ENCODE measurements around the gene KCNN3. TPM values are rescaled to one million over a fixed set of nuclear protein-coding genes. Genes with fewer than 3 reads are reported as not detected.

Gene KCNN3
- total and polyA plus RNA-seq, 2 of the 13 experiments (the other 11 are each of a cell fraction or from before 2014, with no cell fraction given) = not detected

DNA sequence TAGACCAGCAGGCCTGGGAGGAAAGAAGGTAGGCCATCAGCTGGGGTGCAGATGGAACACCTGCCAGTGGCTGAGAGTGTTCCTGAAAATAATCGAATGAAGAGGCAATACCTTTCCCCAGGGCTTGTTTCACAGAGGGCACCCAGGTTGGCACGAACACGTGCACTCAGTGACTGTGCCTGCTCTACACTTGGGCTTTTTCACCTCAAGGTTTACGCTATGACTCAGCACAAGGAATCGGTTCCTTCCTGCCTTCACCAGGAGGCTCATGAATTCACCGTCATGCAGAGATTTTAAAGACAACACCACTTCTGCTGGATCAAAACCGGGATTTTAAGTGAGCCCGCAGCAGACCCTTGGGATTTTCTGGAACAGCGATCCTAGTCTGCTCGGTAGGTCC is 143.6 kb downstream of the KCNN3 start:
- Histone ChIP-seq H3K27ac (ENCODE audit: extremely low read length, insufficient read depth, low read length) (no peak overlapping the region), H3K79me2 (ENCODE audit: insufficient read depth, low read length) (no peaks in the 10 kb centered on the region), H3K4me2 (ENCODE audit: low read depth, low read length) (no peak overlapping the region), H4K20me1 (ENCODE audit: insufficient read depth, low read length) (no peaks in the 10 kb centered on the region), H3K36me3 (replicated peaks in 1 of 2; ENCODE audit: control insufficient read depth in 1 of 2, insufficient read depth in 2 of 2, low read length in 2 of 2) (no peaks in the 10 kb centered on the region), H3K4me3 (replicated peaks in 1 of 3; ENCODE audit: insufficient read depth in 1 of 3, low read depth in 2 of 3, low read length in 3 of 3) (no peak overlapping the region), H3K27me3 (ENCODE audit: control insufficient read depth in 1 of 2, insufficient read depth in 2 of 2, low read length in 2 of 2) (peaks cover 2 to 15% of the 10 kb centered on the region in 2 experiments; a peak in 2 of 5 replicates), H3K9me3 (ENCODE audit: low read length) (no peaks in the 10 kb centered on the region), H3K9ac (ENCODE audit: insufficient read depth, low read depth, low read length) (no peak overlapping the region), H3K4me1 (ENCODE audit: insufficient read depth, low read length) (no peaks in the 10 kb centered on the region), H2AFZ (ENCODE audit: low read length) (no peak overlapping the region)
- 7% methylated on average over 5 of the region's 10 CpGs for WGBS (ENCODE audit: low lambda C conversion rate)
- ATAC-seq (no peak), FAIRE-seq (no peak), DNase-seq (ENCODE audit: low spot score) (no peak)
- BruUV-seq (replicated peaks) = no TSS peak
- in situ Hi-C loops (cut with HindIII; ENCODE audit: extremely low pct_ligation_motif_present, low pct_unique_long_range_greater_than_20kb) (no loop called here), intact Hi-C loops (cut with micrococcal nuclease; ENCODE audit: unreplicated experiment) (no loop called here)
- CTCF ChIA-PET (ENCODE audit: low intra/inter-chr PET ratio, low total read pairs) = no interaction called here
- POLR2A ChIA-PET = no interaction called here
- TF ChIP-seq ZFP37 (CRISPR knock-in tag; IDR thresholded peaks at IDR 0.05; ENCODE audit: borderline replicate concordance) (no peak), SIN3B (IDR thresholded peaks at IDR 0.05; ENCODE audit: low read length) (no peak), ZMAT3 (CRISPR knock-in tag; conservative IDR thresholded peaks at IDR 0.05) (no peak), TRIM24 (CRISPR knock-in tag; IDR thresholded peaks at IDR 0.05) (no peak), RBFOX2 (IDR thresholded peaks at IDR 0.05; ENCODE audit: low read depth, low read length) (no peak), ZNF224 (CRISPR knock-in tag; IDR thresholded peaks at IDR 0.05) (no peak), ZKSCAN8 (CRISPR knock-in tag; IDR thresholded peaks at IDR 0.05; ENCODE audit: borderline replicate concordance) (no peak)

- WGBS (ENCODE audit: low lambda C conversion rate) = 52% methylated on average over 9 of the region's 10 CpGs
- H2AFZ ChIP-seq (ENCODE audit: low read length) = no peak overlapping the region
- H3K4me1 ChIP-seq (ENCODE audit: insufficient read depth, low read length) = no peaks in the 10 kb centered on the region
- H3K4me3 ChIP-seq (replicated peaks in 1 of 3; ENCODE audit: insufficient read depth in 1 of 3, low read depth in 2 of 3, low read length in 3 of 3) = no peak overlapping the region
- POLR2A ChIA-PET = no interaction called here
- CTCF ChIA-PET (ENCODE audit: low intra/inter-chr PET ratio, low total read pairs) = no interaction called here
- no peak for FAIRE-seq
- H3K27ac ChIP-seq (ENCODE audit: extremely low read length, insufficient read depth, low read length) = no peak overlapping the region
- no peaks in the 10 kb centered on the region for H3K9me3 ChIP-seq (ENCODE audit: low read length)
- no peak for ATAC-seq
- intact Hi-C loops (cut with micrococcal nuclease; ENCODE audit: unreplicated experiment) (no loop called here), in situ Hi-C loops (cut with HindIII; ENCODE audit: extremely low pct_ligation_motif_present, low pct_unique_long_range_greater_than_20kb) (no loop called here)
- no peaks in the 10 kb centered on the region for H4K20me1 ChIP-seq (ENCODE audit: insufficient read depth, low read length)
- no peak overlapping the region for H3K4me2 ChIP-seq (ENCODE audit: low read depth, low read length)
- H3K9ac ChIP-seq (ENCODE audit: insufficient read depth, low read depth, low read length) = no peak overlapping the region
- no peak for TF ChIP-seq KMT2B (CRISPR knock-in tag; IDR thresholded peaks at IDR 0.05)
- TF ChIP-seq SIN3A (IDR thresholded peaks at IDR 0.05; ENCODE audit: borderline replicate concordance, low read depth, low read length) = no peak
- TF ChIP-seq, protein P1, sequence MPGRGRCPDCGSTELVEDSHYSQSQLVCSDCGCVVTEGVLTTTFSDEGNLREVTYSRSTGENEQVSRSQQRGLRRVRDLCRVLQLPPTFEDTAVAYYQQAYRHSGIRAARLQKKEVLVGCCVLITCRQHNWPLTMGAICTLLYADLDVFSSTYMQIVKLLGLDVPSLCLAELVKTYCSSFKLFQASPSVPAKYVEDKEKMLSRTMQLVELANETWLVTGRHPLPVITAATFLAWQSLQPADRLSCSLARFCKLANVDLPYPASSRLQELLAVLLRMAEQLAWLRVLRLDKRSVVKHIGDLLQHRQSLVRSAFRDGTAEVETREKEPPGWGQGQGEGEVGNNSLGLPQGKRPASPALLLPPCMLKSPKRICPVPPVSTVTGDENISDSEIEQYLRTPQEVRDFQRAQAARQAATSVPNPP (CRISPR knock-in tag; IDR thresholded peaks at IDR 0.05) = no peak
- TF ChIP-seq HES4 (CRISPR knock-in tag; IDR thresholded peaks at IDR 0.05; ENCODE audit: borderline replicate concordance) = no peak
- TF ChIP-seq ZNF761 (CRISPR knock-in tag; conservative IDR thresholded peaks at IDR 0.05) = no peak
- no peak for TF ChIP-seq SMARCE1 (IDR thresholded peaks at IDR 0.05; ENCODE audit: borderline replicate concordance)
- no peak for TF ChIP-seq YY1 (IDR thresholded peaks at IDR 0.05; ENCODE audit: insufficient read depth, insufficient replicate concordance, low read depth, low read length)
- no peak for TF ChIP-seq KAT7 (CRISPR knock-in tag; IDR thresholded peaks at IDR 0.05; ENCODE audit: borderline replicate concordance)
- TF ChIP-seq JARID2 (CRISPR knock-in tag; IDR thresholded peaks at IDR 0.05; ENCODE audit: insufficient replicate concordance) = no peak
- TF ChIP-seq HHEX (CRISPR knock-in tag; IDR thresholded peaks at IDR 0.05) = no peak
- no peak for TF ChIP-seq TOPORS (CRISPR knock-in tag; IDR thresholded peaks at IDR 0.05)
- TF ChIP-seq, protein P2, sequence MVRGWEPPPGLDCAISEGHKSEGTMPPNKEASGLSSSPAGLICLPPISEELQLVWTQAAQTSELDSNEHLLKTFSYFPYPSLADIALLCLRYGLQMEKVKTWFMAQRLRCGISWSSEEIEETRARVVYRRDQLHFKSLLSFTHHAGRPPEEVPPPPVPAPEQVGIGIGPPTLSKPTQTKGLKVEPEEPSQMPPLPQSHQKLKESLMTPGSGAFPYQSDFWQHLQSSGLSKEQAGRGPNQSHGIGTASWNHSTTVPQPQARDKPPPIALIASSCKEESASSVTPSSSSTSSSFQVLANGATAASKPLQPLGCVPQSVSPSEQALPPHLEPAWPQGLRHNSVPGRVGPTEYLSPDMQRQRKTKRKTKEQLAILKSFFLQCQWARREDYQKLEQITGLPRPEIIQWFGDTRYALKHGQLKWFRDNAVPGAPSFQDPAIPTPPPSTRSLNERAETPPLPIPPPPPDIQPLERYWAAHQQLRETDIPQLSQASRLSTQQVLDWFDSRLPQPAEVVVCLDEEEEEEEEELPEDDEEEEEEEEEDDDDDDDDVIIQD (CRISPR knock-in tag; IDR thresholded peaks at IDR 0.05; ENCODE audit: low read depth) = no peak
- no peak for TF ChIP-seq RARG (CRISPR knock-in tag; IDR thresholded peaks at IDR 0.05; ENCODE audit: low read depth)
- no peaks in the 10 kb centered on the region for H3K36me3 ChIP-seq (replicated peaks in 1 of 2; ENCODE audit: control insufficient read depth in 1 of 2, insufficient read depth in 2 of 2, low read length in 2 of 2)
- H3K79me2 ChIP-seq (ENCODE audit: insufficient read depth, low read length) = no peaks in the 10 kb centered on the region
- DNase-seq (ENCODE audit: low spot score) = no peak
- H3K27me3 ChIP-seq (ENCODE audit: control insufficient read depth in 1 of 2, insufficient read depth in 2 of 2, low read length in 2 of 2) = peaks cover 0 to 13% of the 10 kb centered on the region in 2 experiments; a peak in 2 of 5 replicates
- no TSS peak for BruUV-seq (replicated peaks)
These were observed 144.2 kb downstream of the KCNN3 start for GRCh38 chr1:154725865-154726264.

All from HepG2 (cell line).